ENCODE results near the gene CCDC40. TPM values are rescaled to one million over a fixed set of nuclear protein-coding genes. Genes with fewer than 3 reads are reported as not detected.

CCDC40 gene
- total and polyA plus RNA-seq, 2 of the 13 experiments (the other 11 are each of a cell fraction or from before 2014, with no cell fraction given) = 4.1 to 5.5 TPM

DNA sequence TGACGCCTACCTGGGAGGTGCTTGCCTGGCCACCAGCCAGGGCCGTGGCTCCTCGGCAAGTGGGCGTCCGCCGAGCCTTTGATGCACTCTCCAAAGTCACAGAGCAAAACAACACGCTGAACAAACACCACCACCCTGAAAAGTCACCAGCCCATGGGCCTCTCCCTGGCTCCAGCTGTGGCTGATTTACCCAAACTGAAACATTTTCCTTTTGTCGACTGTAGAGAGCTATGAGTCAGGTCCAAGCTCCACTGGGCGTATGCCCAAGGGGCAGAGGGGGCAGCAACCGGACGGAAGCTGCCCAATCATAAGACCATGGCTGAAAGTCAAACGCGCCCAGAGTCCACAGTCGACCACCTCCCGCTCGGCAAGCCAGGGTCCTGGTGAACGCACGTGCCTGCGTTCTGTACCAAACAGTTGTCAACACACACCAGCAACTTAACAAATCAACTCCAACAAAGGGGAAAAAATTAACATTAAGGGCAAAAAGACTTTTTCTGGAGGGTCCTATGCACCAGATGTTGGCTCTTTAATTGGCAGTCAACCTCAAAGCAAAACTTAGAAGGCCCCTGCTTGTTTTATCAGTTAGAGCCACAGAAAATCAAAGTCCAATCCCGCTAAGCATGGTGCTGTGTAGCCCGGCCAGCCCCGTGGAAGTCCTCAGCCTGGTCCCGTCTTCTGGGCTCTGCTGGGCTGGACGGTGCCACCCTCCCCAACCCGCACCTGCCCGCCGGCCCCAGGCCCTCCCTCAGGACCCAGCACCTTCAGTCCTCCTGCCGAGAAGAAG is 48.1 kb upstream of the CCDC40 start (continued):
- TF ChIP-seq, protein P1, sequence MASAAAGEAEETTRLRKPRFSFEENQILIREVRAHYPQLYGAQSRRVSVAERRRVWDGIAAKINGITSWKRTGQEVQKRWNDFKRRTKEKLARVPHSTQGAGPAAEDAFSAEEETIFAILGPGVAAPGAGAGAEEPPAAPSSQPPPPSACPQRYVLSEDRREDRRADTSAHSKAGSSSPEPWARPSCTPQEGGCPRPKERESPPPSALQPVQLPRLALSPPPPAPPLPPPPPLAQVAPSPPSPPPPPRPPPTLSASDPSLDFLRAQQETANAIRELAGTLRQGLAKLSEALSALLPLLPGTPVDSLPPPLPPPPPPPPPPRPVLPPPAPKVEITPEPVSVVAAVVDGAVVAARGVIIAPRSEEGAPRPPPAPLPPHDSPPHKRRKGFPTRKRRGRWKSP (CRISPR knock-in tag; IDR thresholded peaks at IDR 0.05) = 0 out of 2 replicates have a peak, but pooled peaks have one; percentile 60
- TF ChIP-seq HMG20A (CRISPR knock-in tag; IDR thresholded peaks at IDR 0.05; ENCODE audit: borderline replicate concordance) = peak; percentile 88; the same call in 1 of the 2 replicates
- peak; percentile 79; the same call in 1 of the 2 replicates for TF ChIP-seq ZBTB43 (CRISPR knock-in tag; conservative IDR thresholded peaks at IDR 0.05)
- TF ChIP-seq ARHGAP35 (CRISPR knock-in tag; IDR thresholded peaks at IDR 0.05; ENCODE audit: borderline replicate concordance) = peak; percentile 61; the same call in 1 of the 2 replicates
- TF ChIP-seq REXO4 (CRISPR knock-in tag; IDR thresholded peaks at IDR 0.05; ENCODE audit: borderline replicate concordance) = no peak
- TF ChIP-seq TEAD2 (CRISPR knock-in tag; IDR thresholded peaks at IDR 0.05) = no peak
- no peak for TF ChIP-seq ZFP82 (CRISPR knock-in tag; IDR thresholded peaks at IDR 0.05; ENCODE audit: borderline replicate concordance)
- no peak; the same call in 1 of the 2 replicates for TF ChIP-seq SAFB2 (CRISPR knock-in tag; IDR thresholded peaks at IDR 0.05; ENCODE audit: borderline replicate concordance, low read depth)
- peak; percentile 86 for TF ChIP-seq ZSCAN25 (CRISPR knock-in tag; IDR thresholded peaks at IDR 0.05)
- peak; percentile 85; the same call in 1 of the 2 replicates for TF ChIP-seq ZNF766 (CRISPR knock-in tag; IDR thresholded peaks at IDR 0.05; ENCODE audit: borderline replicate concordance)
- TF ChIP-seq TP53 (CRISPR knock-in tag; conservative IDR thresholded peaks at IDR 0.05) = peak; percentile 75
- 0 out of 2 replicates have a peak, but pooled peaks have one; percentile 11 for TF ChIP-seq ATF5 (CRISPR knock-in tag; IDR thresholded peaks at IDR 0.05; ENCODE audit: low read depth)
- no peak for TF ChIP-seq NFRKB (IDR thresholded peaks at IDR 0.05)
- peak; percentile 94 for TF ChIP-seq ZBTB38 (CRISPR knock-in tag; IDR thresholded peaks at IDR 0.05)
- TF ChIP-seq TFAP4 (IDR thresholded peaks at IDR 0.05; ENCODE audit: borderline replicate concordance, low read depth) = peak; percentile 98
- TF ChIP-seq, protein P2, sequence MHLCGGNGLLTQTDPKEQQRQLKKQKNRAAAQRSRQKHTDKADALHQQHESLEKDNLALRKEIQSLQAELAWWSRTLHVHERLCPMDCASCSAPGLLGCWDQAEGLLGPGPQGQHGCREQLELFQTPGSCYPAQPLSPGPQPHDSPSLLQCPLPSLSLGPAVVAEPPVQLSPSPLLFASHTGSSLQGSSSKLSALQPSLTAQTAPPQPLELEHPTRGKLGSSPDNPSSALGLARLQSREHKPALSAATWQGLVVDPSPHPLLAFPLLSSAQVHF (CRISPR knock-in tag; IDR thresholded peaks at IDR 0.05) = no peak
- peak; percentile 36; the same call in 1 of the 2 replicates for TF ChIP-seq ZNF138 (CRISPR knock-in tag; IDR thresholded peaks at IDR 0.05; ENCODE audit: low read depth)
- TF ChIP-seq ZNF543 (CRISPR knock-in tag; IDR thresholded peaks at IDR 0.05) = peak; percentile 94
- TF ChIP-seq DPF2 (CRISPR knock-in tag; IDR thresholded peaks at IDR 0.05; ENCODE audit: borderline replicate concordance, low read depth) = peak; percentile 97
